ENCODE results near the gene MATN1. TPM values are rescaled to one million over a fixed set of nuclear protein-coding genes. Genes with fewer than 3 reads are reported as not detected.

The MATN1 gene
- total RNA-seq, 1 experiment from 2014 or later = 0.47 TPM

DNA sequence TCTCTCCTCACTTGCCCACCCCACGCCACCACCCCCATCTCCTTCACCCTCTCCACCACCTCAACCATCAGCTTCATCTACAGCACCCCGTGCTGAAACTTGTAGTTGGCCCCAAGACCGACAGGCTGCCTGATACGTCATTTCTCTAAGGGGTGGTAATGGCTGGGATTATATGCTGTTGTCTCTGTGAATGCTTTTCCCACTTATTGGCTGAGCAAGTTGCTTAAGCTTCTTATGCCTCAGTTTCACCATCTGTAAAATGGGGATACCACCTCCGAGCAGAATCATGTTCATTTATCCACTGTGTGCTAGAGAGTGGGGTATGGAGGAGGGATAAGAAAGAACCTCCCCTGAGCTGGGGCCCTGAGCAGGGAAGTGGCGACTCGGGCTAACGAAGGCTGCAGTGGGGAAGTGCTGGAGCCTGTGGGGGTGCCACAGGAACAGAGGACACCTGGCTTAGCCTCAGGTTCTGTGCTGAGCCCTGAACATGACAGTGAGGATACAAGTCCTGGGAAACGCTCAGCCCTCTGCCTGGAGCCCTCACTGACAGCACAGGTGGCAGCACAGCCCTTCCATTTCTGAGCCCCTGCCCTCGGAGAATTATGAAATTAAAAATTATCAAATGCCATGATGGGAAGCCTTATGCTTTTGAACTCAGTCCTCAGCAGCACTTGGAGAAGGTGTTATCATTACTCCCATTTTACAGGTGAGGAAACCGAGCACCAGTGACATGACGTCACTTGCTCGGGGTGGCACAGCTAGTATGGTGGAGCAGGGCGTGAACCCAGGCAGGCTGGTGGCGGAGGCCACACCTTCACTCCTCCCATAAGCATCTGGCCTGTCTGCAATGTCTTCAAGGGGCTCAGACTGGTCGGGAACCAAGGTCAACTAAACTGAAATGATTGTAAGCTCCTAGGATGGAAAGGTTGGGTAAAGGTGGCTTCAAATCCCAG, 2.8 kb downstream of the MATN1 start:
- ChIA-PET POLR2A (interaction anchor here (0.5 to 2.9 kb wide), 9 partner anchors 7 to 193 kb away, joined by 3 to 41 read pairs (median 7); partner anchors contain the start of gene SDC3), CTCF (interaction anchor here (0.6 to 12.8 kb wide), 16 partner anchors 9 to 208 kb away, joined by 3 to 198 read pairs (median 8); partner anchors contain the start of gene LAPTM5)
- Mint-ChIP-seq H3K27me3 (ENCODE audit: insufficient read depth, unreplicated experiment) (no peaks in the 10 kb centered on the region), H3K36me3 (ENCODE audit: insufficient read depth, unreplicated experiment) (peaks cover 24% of the 10 kb centered on the region), H3K9me3 (ENCODE audit: unreplicated experiment) (no peaks in the 10 kb centered on the region), H3K4me1 (ENCODE audit: insufficient read depth, unreplicated experiment) (peaks cover 5% of the 10 kb centered on the region), H3K4me3 (ENCODE audit: unreplicated experiment) (no peak overlapping the region), H3K27ac (ENCODE audit: low read depth, unreplicated experiment) (no peak overlapping the region)
- DNase-seq (ENCODE audit: unreplicated experiment) = no peak
- intact Hi-C loops (cut with micrococcal nuclease) = no loop called here
- TF ChIP-seq, protein P1, sequence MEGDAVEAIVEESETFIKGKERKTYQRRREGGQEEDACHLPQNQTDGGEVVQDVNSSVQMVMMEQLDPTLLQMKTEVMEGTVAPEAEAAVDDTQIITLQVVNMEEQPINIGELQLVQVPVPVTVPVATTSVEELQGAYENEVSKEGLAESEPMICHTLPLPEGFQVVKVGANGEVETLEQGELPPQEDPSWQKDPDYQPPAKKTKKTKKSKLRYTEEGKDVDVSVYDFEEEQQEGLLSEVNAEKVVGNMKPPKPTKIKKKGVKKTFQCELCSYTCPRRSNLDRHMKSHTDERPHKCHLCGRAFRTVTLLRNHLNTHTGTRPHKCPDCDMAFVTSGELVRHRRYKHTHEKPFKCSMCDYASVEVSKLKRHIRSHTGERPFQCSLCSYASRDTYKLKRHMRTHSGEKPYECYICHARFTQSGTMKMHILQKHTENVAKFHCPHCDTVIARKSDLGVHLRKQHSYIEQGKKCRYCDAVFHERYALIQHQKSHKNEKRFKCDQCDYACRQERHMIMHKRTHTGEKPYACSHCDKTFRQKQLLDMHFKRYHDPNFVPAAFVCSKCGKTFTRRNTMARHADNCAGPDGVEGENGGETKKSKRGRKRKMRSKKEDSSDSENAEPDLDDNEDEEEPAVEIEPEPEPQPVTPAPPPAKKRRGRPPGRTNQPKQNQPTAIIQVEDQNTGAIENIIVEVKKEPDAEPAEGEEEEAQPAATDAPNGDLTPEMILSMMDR (IDR thresholded peaks at IDR 0.05; ENCODE audit: unreplicated experiment) = no peak
- no TSS peak for BruUV-seq (replicated peaks)

DNA sequence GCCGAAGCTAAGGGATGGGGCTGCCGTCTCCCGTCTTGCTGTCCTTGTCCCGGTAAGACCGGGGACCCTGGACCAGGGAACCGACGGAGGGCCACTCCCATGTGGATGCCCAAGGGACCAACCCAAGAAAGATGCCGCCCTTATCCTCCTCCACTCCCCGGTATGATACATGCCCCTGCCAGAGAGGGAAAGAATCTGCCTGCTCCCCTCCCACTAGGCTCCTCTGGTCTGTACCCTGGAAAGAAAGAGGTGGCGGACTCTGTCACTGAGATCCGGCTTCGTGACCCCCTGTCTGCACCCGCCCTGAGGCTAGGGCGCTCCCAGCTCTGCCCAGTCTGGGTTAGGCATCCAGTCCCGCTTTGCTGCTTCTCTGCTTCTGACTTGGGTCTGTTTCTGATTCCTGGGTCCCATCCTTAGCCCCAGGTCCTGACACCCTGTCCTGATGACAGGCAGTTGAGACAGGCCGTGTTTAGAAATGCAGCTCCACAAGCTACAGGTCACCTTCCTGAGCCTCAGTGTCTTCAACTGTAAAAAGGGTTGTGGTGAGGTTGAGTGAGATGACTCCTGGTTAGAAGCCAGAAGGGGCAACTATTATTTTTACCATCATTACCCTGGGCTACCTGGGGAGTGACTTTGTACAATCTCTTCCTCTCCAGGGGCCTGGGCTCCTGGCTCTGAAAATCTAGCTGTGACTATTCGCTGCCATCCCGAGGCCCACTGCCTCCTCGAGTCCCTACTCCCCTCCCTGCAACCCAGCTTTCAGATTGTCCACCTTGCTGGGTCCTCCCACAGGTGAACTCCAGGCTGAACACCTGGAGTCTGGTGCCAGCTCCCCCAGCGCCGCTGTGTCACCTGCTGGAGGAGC, 3.7 kb downstream of the MATN1 start:
- BruUV-seq (replicated peaks) = TSS peak; percentile 32
- intact Hi-C loops (cut with micrococcal nuclease) = loop anchor here (1.0 to 5.0 kb wide), 3 partner anchors 60 to 208 kb away; no protein-coding TSS in a partner anchor
- Mint-ChIP-seq H3K9me3 (ENCODE audit: unreplicated experiment) (no peaks in the 10 kb centered on the region), H3K4me3 (ENCODE audit: unreplicated experiment) (peak overlapping the region; percentile 89), H3K27me3 (ENCODE audit: insufficient read depth, unreplicated experiment) (no peaks in the 10 kb centered on the region), H3K36me3 (ENCODE audit: insufficient read depth, unreplicated experiment) (peaks cover 18% of the 10 kb centered on the region), H3K4me1 (ENCODE audit: insufficient read depth, unreplicated experiment) (peaks cover 5% of the 10 kb centered on the region), H3K27ac (ENCODE audit: low read depth, unreplicated experiment) (peak overlapping the region; percentile 91)
- DNase-seq (ENCODE audit: unreplicated experiment) = peak; percentile 77
- ChIA-PET CTCF (interaction anchor here (0.6 to 12.8 kb wide), 27 partner anchors 10 to 1522 kb away, joined by 3 to 198 read pairs (median 4); partner anchors contain the start of gene LAPTM5), POLR2A (interaction anchor here (0.8 to 2.9 kb wide), 15 partner anchors 8 to 209 kb away, joined by 3 to 41 read pairs (median 6); partner anchors contain the start of gene SDC3)
- TF ChIP-seq, protein P1 (IDR thresholded peaks at IDR 0.05; ENCODE audit: unreplicated experiment) = no peak

DNA sequence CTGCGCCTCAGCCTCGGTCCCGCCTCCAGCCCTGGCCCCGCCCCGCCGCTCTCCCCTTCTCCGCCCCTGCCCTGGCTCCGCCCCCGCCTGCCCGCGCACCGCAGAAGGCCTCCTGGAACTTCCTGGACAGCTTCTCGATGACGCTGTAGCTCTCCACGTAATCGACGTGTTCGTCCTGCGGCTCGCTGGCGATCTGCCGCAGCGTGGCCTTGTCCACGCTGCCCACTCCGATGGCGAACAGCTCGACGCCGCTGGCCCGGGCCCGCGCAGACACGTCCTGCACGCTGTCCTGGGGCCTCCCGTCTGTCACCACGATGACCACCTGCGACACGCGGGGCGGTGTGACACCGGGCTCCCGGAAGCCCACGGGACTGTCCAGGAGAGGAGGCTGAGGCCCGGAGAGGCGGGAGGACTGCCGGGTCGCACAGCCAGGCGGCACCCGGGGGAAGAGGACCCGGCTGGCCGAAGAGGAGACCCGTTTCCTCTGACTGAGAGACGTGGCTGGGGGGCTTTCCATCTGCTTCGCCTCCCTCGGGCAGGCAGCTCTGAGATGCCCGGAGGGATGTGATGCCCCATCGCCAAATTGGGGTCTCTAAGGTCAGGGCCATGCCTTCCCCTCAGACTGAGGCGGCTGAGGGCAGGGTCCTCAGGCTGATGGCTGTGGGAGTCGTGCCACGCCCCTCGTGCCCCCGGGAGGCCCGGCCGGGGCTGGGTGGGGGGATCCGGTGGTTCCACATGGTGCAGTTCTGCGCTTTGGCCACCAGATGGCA, 4.6 kb downstream of the MATN1 start:
- Mint-ChIP-seq H3K4me1 (ENCODE audit: insufficient read depth, unreplicated experiment) (peaks cover 5% of the 10 kb centered on the region), H3K27me3 (ENCODE audit: insufficient read depth, unreplicated experiment) (no peaks in the 10 kb centered on the region), H3K9me3 (ENCODE audit: unreplicated experiment) (no peaks in the 10 kb centered on the region), H3K36me3 (ENCODE audit: insufficient read depth, unreplicated experiment) (peaks cover 13% of the 10 kb centered on the region), H3K4me3 (ENCODE audit: unreplicated experiment) (peak overlapping the region; percentile 89), H3K27ac (ENCODE audit: low read depth, unreplicated experiment) (peak overlapping the region; percentile 91)
- intact Hi-C loops (cut with micrococcal nuclease) = loop anchor here (1.0 to 5.0 kb wide), 3 partner anchors 60 to 208 kb away; no protein-coding TSS in a partner anchor
- DNase-seq (ENCODE audit: unreplicated experiment) = peak; percentile 96
- no TSS peak for BruUV-seq (replicated peaks)
- ChIA-PET POLR2A (interaction anchor here (0.6 to 2.9 kb wide), 21 partner anchors 9 to 1489 kb away, joined by 3 to 41 read pairs (median 3); partner anchors contain the start of gene SDC3), CTCF (interaction anchor here (0.6 to 12.8 kb wide), 31 partner anchors 8 to 703 kb away, joined by 3 to 198 read pairs (median 4); partner anchors contain the start of gene LAPTM5)
- TF ChIP-seq, protein P1 (IDR thresholded peaks at IDR 0.05; ENCODE audit: unreplicated experiment) = peak; percentile 96
